GM20000 (cell line): ENCODE measurements around the gene TNNC1.
A peak's percentile ranks its signal among the peaks of the same experiment; 100 is the strongest.

Experiments used
- DNase-seq: peaks from one replicate; pipeline ENCODE4 v3.0.0; 2012; ENCODE audit warnings: low spot score
- TF ChIP-seq, protein P1 (sequence below): IDR thresholded peaks from 2 replicates; pipeline ENCODE4 v1.5.1; 2012; ENCODE audit warnings: mild to moderate bottlenecking, control low read depth; ENCODE audit errors: extremely low read depth, missing control alignments

Gene TNNC1

DNA sequence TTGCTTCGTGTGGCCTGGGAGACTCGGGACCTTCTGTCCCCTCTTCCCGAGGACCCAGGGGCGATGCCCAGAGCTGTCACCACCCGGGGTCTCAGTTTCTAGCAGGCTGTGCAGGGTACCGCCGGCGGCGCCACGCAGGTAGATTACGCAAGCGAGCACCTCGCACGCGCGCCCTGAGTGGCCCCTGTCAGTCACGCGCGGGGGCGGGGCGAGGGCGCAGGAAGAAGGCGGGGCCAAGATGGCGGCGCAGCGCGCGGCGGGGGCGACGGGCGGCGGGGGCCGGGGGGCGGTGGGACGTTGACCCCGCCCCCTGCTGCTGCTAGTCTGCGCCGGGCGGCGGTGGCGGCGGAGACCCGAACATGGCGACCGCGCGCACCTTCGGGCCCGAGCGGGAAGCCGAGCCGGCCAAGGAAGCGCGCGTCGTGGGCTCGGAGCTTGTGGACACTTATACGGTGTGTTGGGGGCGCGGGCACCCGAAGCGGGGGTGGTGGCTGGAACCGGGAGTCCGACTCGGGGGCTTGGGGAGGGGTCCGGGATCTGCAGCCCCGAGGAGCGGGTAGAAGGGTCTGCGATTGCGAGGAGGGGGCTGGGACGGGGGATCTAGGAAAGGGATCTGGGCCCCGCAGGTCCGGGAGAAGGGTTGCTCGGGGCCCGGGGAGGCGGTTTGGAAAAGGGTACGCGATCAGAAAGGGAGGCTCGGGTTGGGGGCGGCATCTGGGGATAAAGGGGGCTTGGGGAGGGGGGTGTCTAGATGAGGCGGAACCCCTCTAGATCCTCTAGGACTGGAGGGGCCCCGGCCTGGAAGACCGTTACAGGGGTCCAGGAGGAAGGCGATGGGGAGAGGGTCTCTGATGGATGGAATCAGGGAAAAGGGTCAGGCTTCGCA, 1.7 kb upstream of the TNNC1 start, which contains the start of gene NISCH:
NISCH (plus strand) TSS at position 322 of the 886 bp plus-strand sequence; CDS start at position 360, 38 bp downstream.
- TF ChIP-seq, protein P1, sequence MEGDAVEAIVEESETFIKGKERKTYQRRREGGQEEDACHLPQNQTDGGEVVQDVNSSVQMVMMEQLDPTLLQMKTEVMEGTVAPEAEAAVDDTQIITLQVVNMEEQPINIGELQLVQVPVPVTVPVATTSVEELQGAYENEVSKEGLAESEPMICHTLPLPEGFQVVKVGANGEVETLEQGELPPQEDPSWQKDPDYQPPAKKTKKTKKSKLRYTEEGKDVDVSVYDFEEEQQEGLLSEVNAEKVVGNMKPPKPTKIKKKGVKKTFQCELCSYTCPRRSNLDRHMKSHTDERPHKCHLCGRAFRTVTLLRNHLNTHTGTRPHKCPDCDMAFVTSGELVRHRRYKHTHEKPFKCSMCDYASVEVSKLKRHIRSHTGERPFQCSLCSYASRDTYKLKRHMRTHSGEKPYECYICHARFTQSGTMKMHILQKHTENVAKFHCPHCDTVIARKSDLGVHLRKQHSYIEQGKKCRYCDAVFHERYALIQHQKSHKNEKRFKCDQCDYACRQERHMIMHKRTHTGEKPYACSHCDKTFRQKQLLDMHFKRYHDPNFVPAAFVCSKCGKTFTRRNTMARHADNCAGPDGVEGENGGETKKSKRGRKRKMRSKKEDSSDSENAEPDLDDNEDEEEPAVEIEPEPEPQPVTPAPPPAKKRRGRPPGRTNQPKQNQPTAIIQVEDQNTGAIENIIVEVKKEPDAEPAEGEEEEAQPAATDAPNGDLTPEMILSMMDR: no peak
- DNase-seq: peak; percentile 98

DNA sequence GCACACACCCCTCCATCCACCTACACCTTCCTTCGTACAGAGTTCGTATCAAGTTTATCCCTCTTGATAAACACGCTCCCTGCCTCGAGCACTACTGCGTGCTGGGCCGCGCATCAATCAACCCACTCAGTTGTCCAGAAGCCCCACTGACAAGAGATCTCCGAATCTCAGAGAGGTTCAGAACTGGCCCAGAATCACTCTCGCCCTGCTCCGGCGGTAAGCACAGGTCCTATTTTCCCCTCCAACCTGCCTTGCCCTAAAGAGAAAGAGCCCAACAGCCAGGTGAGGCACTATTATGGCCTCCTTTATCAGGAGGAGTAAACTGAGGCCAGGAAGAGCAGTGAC, 1.1 kb upstream of the TNNC1 start:
- TF ChIP-seq, protein P1: no peak

DNA sequence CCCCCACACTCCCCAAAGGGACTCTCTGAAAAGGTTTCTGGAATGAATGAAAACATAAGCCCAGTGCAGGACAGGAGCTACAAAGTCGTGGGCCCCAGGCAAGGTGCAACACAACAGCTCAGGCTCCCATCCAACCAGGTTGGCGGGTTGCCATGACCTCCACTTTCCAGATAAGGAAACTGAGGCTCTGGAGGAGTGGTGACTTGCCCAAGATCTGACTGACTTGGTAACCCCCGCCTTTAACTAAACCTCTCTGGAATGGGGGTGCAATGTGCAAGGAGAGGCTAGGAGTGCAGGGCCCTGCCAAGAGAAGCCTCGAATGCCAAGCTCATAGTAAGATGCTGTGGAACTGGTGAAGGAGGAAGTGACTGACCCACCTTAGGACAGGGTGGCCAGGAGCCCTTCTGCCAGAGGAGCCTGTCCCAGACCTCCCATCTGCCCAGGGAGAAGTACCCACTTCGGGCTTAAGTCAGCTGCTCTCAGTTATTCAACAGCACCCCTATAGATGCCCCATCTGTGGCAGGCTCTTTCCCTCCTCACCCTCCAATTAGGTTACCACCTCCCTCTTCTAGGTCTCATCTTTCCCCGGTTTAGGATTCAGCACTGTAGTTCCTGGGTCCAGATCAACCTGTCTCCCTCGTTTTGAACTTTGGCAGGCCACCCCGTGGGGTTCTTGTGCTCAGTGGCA, 553 bp upstream of the TNNC1 start:
- no peak for DNase-seq

More for the DNA sequence above, 1.1 kb upstream of the TNNC1 start:
- DNase-seq: no peak

DNA sequence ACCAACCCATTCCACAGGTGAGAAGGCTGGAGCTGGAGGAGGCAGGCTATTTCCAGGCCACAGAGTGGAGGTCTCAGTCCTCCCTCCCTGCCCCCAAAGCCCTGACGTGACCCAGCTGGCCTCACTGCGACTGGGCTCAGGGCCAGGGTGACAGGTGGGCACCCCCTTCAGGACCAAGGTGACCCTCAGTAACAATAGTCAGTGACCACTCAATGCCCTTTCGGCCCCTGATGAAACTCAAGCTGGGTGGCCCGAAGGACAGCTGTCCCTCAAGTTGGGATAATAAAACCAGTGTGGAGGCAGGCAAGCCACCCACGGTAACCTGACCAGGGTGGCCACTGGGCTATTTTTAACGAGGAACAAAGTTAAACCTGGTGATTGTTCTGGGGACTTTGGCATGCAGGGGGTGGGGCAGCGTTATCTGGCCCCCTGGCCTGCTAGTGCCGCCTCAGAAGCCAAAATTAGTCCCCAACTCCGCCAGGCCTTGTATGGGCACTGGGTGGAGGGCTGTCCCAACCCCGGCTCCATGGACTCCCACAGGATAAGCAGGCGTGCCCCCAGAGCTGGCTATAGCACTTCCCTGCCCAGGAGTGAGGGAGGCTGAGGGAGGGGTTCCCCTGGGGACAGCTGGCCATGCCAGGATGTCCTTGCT, 1.1 kb downstream of the TNNC1 start:
- DNase-seq: no peak
- TF ChIP-seq, protein P1: no peak

More for the DNA sequence above, 553 bp upstream of the TNNC1 start:
- TF ChIP-seq, protein P1: no peak

DNA sequence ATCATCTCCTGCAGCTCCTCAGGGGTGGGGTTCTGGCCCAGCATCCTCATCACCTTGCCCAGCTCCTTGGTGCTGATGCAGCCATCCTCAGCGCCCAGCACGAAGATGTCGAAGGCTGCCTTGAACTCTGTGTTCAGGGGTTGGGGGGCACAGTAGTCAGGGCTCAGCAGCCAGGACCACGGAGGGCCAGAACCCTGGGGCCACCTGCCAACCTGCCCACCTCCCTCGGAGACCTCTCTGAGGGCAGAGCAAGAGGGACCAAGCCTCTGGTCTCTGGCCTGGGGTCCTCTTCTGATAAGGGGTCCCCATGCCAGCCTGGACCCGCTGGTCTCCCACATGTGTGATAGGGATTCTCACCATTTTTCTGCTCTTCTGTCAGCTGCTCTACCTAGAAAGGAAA, 1.7 kb downstream of the TNNC1 start:
- DNase-seq: no peak
- TF ChIP-seq, protein P1: no peak

DNA sequence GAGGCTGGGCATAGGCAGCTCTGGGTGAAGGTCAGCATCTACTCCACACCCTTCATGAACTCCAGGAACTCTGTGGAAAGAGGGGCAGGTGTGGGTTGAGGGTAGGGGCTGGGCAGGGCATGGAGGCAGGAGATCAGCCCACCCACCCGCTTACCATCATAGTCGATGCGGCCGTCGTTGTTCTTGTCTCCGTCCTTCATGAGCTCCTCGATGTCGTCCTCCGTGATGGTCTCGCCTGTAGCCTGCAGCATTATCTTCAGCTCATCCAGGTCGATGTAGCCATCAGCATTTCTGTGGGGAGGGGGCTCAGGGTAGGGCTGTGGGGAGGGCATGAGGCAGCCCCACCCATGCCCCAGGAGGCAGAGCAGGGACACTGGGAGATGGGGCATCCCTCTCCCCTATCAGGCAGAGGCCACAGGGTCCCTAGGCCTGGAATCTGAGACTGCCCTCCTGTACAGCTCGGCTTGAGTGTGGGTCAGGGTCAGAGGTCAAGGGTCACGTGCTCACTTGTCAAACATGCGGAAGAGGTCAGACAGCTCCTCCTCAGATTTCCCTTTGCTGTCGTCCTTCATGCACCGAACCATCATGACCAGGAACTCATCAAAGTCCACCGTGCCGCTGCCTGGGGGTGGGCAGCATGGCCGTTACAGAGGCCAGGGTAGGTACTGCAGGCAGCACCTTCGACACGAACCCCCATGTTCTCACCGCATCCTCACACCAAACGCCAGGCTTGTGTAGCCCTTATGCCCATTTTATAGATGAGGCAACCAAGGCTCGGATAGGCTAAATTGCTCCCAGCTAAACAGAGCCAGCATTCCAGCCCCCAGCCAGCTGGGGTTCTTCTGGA, 2.4 kb downstream of the TNNC1 start:
- DNase-seq: no peak
- TF ChIP-seq, protein P1: no peak
